ENCODE measurements around the gene RALGPS2. TPM values are rescaled to one million over a fixed set of nuclear protein-coding genes. Genes with fewer than 3 reads are reported as not detected.
A peak's percentile ranks its signal among the peaks of the same experiment; 100 is the strongest.

The RALGPS2 gene
- total and polyA plus RNA-seq, 2 donors (not counting 1 experiment from before 2014, with no cell fraction given) = 59.6 to 251 TPM

- H3K27ac Mint-ChIP-seq = peak overlapping the region; percentile 27
- TF ChIP-seq, protein P1, sequence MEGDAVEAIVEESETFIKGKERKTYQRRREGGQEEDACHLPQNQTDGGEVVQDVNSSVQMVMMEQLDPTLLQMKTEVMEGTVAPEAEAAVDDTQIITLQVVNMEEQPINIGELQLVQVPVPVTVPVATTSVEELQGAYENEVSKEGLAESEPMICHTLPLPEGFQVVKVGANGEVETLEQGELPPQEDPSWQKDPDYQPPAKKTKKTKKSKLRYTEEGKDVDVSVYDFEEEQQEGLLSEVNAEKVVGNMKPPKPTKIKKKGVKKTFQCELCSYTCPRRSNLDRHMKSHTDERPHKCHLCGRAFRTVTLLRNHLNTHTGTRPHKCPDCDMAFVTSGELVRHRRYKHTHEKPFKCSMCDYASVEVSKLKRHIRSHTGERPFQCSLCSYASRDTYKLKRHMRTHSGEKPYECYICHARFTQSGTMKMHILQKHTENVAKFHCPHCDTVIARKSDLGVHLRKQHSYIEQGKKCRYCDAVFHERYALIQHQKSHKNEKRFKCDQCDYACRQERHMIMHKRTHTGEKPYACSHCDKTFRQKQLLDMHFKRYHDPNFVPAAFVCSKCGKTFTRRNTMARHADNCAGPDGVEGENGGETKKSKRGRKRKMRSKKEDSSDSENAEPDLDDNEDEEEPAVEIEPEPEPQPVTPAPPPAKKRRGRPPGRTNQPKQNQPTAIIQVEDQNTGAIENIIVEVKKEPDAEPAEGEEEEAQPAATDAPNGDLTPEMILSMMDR (IDR thresholded peaks at IDR 0.05) = no peak
- no peak for TF ChIP-seq EZH2 (IDR thresholded peaks at IDR 0.05; ENCODE audit: borderline replicate concordance, insufficient read depth, low read depth, low read length, poor library complexity, severe bottlenecking)
- peaks cover 11% of the 10 kb centered on the region for H3K79me2 ChIP-seq (ENCODE audit: control insufficient read depth, insufficient read depth, low read length)
- intact Hi-C loops (cut with micrococcal nuclease) = loop anchor here (5.0 to 10.0 kb wide), 3 partner anchors 114 to 986 kb away; partner anchors contain the start of gene TOR1AIP1
- peaks cover 35 to 85% of the 10 kb centered on the region in 2 experiments for H3K36me3 ChIP-seq (replicated peaks in 1 of 2; ENCODE audit: control extremely low read depth in 1 of 2, control insufficient read depth in 1 of 2, extremely low read depth in 1 of 2, insufficient read depth in 2 of 2, low read length in 1 of 2)
- DNase-seq = no peak
- H3K4me3 Mint-ChIP-seq = no peak overlapping the region
- ChIA-PET POLR2A (no interaction called here), CTCF (interaction anchor here (0.8 to 1.3 kb wide), 2 partner anchors 27 to 355 kb away, joined by 3 read pairs; no protein-coding TSS in a partner anchor)
- H2AFZ ChIP-seq (ENCODE audit: insufficient read depth, low read depth, low read length, poor library complexity, severe bottlenecking) = no peak overlapping the region
- no peak overlapping the region for H3K27ac ChIP-seq (ENCODE audit: low read length in 2 of 2)
- peaks cover 7% of the 10 kb centered on the region for H3K9me3 Mint-ChIP-seq (ENCODE audit: insufficient read depth)
- H3K4me1 ChIP-seq (ENCODE audit: control insufficient read depth in 2 of 2, insufficient read depth in 2 of 2, low read length in 2 of 2) = no peaks in the 10 kb centered on the region
- peaks cover 0 to 1% (median 0%) of the 10 kb centered on the region in 3 donors for H3K9me3 ChIP-seq (ENCODE audit: control extremely low read depth in 1 of 3, control insufficient read depth in 2 of 3, insufficient read depth in 1 of 3, low read length in 2 of 3)
- WGBS (ENCODE audit: insufficient coverage) = no CpG with 5 or more reads among the region's 1 CpG
- H3K27me3 Mint-ChIP-seq = no peaks in the 10 kb centered on the region
- no peak for ATAC-seq (ENCODE audit: low read depth)
- H3K4me3 ChIP-seq (ENCODE audit: control extremely low read depth in 1 of 5, extremely low read depth in 1 of 5, insufficient read depth in 1 of 5, low read depth in 2 of 5, low read length in 4 of 5) = no peak overlapping the region
- no peak overlapping the region for H3K9ac ChIP-seq (ENCODE audit: low read length)
- H3K27me3 ChIP-seq (replicated peaks in 1 of 4; ENCODE audit: control extremely low read depth in 1 of 4, control insufficient read depth in 3 of 4, insufficient read depth in 4 of 4, low read length in 3 of 4) = no peaks in the 10 kb centered on the region
- H3K4me1 Mint-ChIP-seq = peaks cover 18% of the 10 kb centered on the region
- H3K4me2 ChIP-seq (replicated peaks; ENCODE audit: low read depth, low read length, poor library complexity, severe bottlenecking) = no peak overlapping the region
- H4K20me1 ChIP-seq (ENCODE audit: control insufficient read depth, insufficient read depth, low read length, poor library complexity, severe bottlenecking) = peaks cover 5% of the 10 kb centered on the region
Measured at GRCh38 chr1:178898401-178898800, 173.4 kb downstream of the RALGPS2 start.

GRCh38 chr1:178899402-178899801, 174.4 kb downstream of the RALGPS2 start:
- ChIA-PET POLR2A (no interaction called here), CTCF (interaction anchor here (1.6 kb wide), 1 partner anchor 104 kb away, joined by 4 read pairs; no protein-coding TSS in a partner anchor)
- H3K9me3 Mint-ChIP-seq (ENCODE audit: insufficient read depth) = peaks cover 7% of the 10 kb centered on the region
- H2AFZ ChIP-seq (ENCODE audit: insufficient read depth, low read depth, low read length, poor library complexity, severe bottlenecking) = no peak overlapping the region
- ATAC-seq (ENCODE audit: low read depth) (no peak), DNase-seq (peak; percentile 39)
- H3K4me1 Mint-ChIP-seq = peaks cover 20% of the 10 kb centered on the region
- peaks cover 0 to 1% (median 0%) of the 10 kb centered on the region in 3 donors for H3K9me3 ChIP-seq (ENCODE audit: control extremely low read depth in 1 of 3, control insufficient read depth in 2 of 3, insufficient read depth in 1 of 3, low read length in 2 of 3)
- H3K9ac ChIP-seq (ENCODE audit: low read length) = no peak overlapping the region
- H4K20me1 ChIP-seq (ENCODE audit: control insufficient read depth, insufficient read depth, low read length, poor library complexity, severe bottlenecking) = peaks cover 5% of the 10 kb centered on the region
- H3K4me3 Mint-ChIP-seq = no peak overlapping the region
- H3K4me3 ChIP-seq (ENCODE audit: control extremely low read depth in 1 of 5, extremely low read depth in 1 of 5, insufficient read depth in 1 of 5, low read depth in 2 of 5, low read length in 4 of 5) = no peak overlapping the region
- no peaks in the 10 kb centered on the region for H3K4me1 ChIP-seq (ENCODE audit: control insufficient read depth in 2 of 2, insufficient read depth in 2 of 2, low read length in 2 of 2)
- no peak for TF ChIP-seq EZH2 (IDR thresholded peaks at IDR 0.05; ENCODE audit: borderline replicate concordance, insufficient read depth, low read depth, low read length, poor library complexity, severe bottlenecking)
- TF ChIP-seq, protein P1 (IDR thresholded peaks at IDR 0.05) = no peak
- peaks cover 31 to 79% of the 10 kb centered on the region in 2 experiments for H3K36me3 ChIP-seq (replicated peaks in 1 of 2; ENCODE audit: control extremely low read depth in 1 of 2, control insufficient read depth in 1 of 2, extremely low read depth in 1 of 2, insufficient read depth in 2 of 2, low read length in 1 of 2)
- no peaks in the 10 kb centered on the region for H3K27me3 Mint-ChIP-seq
- intact Hi-C loops (cut with micrococcal nuclease) = loop anchor here (5.0 to 10.0 kb wide), 3 partner anchors 115 to 985 kb away; partner anchors contain the start of gene TOR1AIP1
- H3K27me3 ChIP-seq (replicated peaks in 1 of 4; ENCODE audit: control extremely low read depth in 1 of 4, control insufficient read depth in 3 of 4, insufficient read depth in 4 of 4, low read length in 3 of 4) = no peaks in the 10 kb centered on the region
- no CpG with 5 or more reads among the region's 2 CpGs for WGBS (ENCODE audit: insufficient coverage)
- peak overlapping the region; percentile 86 for H3K27ac Mint-ChIP-seq
- peaks cover 11% of the 10 kb centered on the region for H3K79me2 ChIP-seq (ENCODE audit: control insufficient read depth, insufficient read depth, low read length)
- H3K4me2 ChIP-seq (replicated peaks; ENCODE audit: low read depth, low read length, poor library complexity, severe bottlenecking) = no peak overlapping the region
- H3K27ac ChIP-seq (ENCODE audit: low read length in 2 of 2) = peak overlapping the region in 1 of 2 donors; percentile 23

Data from B cell (primary cell).